Measurements from ENCODE around the gene SCP2.

GRCh38 chr1:53069663-53070327 is 142.7 kb downstream of the SCP2 start:
- no peak for TF ChIP-seq CTCF (IDR thresholded peaks at IDR 0.05; ENCODE audit: borderline replicate concordance, extremely low read depth, low read length, poor library complexity, severe bottlenecking)
- no peak for TF ChIP-seq EZH2 (IDR thresholded peaks at IDR 0.05; ENCODE audit: borderline replicate concordance, low read depth, low read length, severe bottlenecking)

All from DND-41 (cell line).